CD4-positive, alpha-beta T cell treated with Interleukin-21 for 1 hour (primary cell): ENCODE data around the gene PPP1R3D.
"Not testable (repeated sequence)": the region's sequence is repeated elsewhere in the genome, so short reads cannot be mapped to it uniquely, and the experiment has no call there.

Experiments
- DNase-seq: peaks from one replicate; pipeline ENCODE4 v3.0.0-alpha.2; 2020

The PPP1R3D gene, protein sequence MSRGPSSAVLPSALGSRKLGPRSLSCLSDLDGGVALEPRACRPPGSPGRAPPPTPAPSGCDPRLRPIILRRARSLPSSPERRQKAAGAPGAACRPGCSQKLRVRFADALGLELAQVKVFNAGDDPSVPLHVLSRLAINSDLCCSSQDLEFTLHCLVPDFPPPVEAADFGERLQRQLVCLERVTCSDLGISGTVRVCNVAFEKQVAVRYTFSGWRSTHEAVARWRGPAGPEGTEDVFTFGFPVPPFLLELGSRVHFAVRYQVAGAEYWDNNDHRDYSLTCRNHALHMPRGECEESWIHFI

DNA sequence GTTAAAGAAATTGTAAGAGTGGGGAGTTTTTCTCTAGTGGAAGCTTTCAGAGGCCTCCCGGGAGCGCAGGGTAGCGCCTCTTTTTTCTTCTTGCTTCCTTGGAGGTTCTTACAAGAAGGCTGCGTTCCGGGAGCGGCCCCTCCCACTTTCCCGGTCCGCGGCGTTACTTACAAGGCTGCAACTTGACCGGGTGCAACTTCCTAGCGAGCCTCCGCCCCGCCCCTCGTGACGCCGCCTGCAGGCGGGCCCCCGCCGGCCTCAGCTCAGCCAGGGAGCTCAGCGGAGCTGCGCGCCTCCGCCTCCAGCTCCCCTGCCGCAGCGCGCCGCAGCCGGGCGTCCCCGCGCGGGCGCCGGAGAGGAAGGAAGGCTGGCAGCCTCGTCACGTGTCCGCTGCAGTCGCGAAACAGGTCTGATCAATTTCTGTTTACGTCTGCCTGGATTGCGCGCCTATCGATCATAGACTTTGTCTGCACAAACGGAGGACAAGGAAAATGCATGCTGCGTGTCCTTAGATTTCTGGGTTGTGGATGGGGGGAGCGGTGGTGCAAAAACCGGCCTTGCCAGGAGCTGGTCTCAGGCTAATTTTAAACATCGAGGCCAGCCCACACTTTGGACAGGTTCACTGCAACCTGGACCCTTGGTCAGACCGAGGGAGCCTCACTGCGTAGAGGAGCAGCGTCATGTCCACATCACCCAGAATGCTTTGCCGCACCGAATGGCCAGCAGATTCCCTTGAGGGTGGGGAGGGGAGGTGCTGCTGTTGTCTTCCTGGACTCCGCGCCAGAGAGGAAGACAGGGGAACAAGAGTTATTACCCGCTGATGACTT lies at the start of gene PPP1R3D, which contains the start of gene FAM217B:
Gene PPP1R3D (minus strand): TSS at position 177 of the 827 bp plus-strand sequence. CDS start 374 bp downstream, outside the sequence.
Gene FAM217B (plus strand): TSS at position 261 of the 827 bp plus-strand sequence. CDS start 3,555 bp downstream, outside the sequence.
- peak; percentile 89 for DNase-seq

DNA sequence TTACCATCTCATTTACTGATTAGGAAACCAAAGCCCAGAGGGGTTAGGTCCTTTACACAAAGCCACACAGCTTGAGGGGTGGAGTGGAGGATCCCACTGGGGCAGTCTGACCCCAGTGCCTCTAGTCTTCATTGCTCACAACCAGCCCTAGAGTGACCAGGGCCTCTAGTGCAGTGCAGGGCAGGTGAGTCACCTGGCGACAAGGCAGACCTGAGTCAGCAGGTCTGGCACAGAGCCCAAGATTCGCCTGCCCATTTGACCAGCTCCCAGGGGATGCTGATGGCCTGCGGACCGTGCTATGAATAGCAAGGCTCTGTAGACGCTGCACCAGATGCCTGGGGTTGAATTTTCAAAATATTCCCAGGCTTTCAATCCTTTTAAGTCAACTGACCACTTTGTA lies 48.0 kb upstream of the PPP1R3D start:
- no peak for DNase-seq

DNA sequence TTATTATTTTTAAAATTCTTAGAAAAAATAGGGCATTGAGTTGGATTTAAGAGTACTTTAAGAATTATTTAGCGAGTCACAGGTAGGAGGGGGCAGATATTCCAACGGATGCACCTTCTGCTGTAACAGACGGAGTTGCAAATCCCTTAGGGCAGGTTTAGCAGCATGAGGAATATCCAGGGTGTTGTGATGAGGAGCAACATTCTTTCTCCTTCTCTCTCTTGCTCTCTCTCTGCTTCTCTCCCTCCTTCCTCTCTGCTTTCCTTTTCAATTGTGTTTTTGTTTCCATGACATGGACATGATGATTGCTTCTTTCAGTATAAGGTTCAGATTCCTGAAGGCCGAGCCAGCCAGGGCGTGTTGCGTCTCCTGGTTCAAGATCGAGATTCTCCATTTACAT lies 47.0 kb upstream of the PPP1R3D start:
- no peak for DNase-seq

DNA sequence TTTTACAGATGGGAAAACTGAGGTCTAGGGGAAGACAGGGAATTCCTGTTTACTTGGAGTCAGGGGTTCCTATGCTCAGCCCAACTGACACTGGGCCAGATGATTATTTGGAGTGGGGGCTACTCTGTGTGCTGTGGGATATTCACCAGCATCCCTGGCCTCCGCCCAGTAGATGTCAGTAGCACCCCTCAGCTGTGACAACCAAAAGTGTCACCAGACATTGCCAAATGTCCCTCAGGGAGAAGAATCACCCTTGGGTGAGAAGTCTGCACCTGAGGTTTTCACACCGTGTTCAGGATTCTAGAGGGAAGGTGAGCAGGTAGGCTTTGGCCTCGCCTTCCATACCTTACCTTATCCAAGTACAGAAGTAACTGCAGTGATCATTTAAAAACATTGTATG lies 45.8 kb upstream of the PPP1R3D start:
- DNase-seq: no peak

DNA sequence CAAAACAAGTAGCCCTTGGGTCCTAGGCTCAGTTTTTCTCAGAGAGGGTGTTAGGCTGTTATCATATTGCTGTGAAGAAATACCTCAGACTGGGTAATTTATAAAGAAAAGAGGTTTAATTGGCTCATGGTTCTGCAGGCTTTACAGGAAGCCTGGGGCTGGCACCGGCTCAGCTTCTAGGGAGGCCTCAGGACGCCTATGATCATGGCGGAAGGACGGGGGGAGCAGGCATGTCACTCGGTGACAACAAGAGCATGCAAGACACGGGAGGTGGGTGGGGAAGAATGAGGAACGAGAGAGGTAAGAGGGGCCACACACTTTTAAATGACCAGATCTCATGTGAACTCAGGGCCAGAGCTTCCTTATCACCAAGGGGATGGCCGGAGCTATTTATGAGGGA lies 45.1 kb upstream of the PPP1R3D start:
- no peak for DNase-seq

DNA sequence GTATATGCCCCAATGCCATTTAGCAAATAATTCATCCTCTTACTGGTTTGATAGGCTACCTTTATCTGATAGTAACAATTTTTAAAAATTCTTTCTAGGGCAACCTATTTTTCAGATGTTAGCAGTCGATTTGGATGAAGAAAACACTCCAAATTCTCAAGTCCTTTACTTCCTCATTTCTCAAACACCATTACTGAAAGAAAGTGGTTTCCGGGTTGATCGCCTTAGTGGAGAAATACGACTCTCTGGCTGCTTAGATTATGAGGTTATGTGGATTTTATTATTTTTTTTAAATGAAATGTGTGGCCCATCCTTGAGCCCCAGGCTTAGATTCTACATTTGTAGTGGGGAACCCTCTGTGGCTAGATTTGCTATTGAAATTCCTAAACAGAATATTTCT lies 44.4 kb upstream of the PPP1R3D start:
- no peak for DNase-seq

DNA sequence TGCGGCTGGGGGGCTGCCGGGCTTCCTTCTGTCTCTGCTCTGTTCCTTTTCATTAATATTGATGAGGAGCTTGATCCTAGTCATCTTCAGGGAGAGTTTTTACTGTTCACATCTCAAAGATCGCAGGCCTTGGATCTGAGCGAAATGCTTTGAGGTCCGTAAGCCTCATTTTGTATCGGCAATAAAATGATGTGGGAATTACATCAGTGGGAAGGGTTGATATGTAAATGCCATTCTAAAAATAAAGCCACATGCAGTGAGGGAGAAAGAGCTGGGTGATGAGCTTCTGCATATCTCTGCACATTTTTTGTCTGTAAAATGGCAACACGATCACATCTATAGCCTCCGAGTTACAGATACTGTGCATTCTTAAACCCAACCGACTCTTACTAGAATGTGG lies 43.0 kb upstream of the PPP1R3D start:
- no peak for DNase-seq

DNA sequence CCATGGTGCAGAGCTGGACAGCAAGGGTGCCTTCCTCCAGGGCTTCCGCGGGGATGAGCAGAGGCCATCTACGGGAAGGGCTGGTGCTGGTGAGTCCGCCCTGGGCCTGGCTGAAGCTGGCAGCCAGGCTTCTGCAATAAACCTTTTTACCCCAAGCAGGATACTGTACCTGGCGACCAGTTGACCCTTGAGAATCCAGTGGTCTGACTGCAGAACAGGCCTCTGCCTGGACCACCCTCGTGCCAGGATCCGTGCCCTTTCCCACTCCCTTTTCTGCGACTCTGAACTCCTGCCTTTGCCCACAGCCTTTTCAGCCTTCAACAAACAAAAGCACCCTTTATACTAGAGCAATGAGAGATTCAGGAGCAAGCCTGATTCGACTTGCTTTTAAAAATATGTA lies 37.0 kb upstream of the PPP1R3D start:
- DNase-seq: no peak

DNA sequence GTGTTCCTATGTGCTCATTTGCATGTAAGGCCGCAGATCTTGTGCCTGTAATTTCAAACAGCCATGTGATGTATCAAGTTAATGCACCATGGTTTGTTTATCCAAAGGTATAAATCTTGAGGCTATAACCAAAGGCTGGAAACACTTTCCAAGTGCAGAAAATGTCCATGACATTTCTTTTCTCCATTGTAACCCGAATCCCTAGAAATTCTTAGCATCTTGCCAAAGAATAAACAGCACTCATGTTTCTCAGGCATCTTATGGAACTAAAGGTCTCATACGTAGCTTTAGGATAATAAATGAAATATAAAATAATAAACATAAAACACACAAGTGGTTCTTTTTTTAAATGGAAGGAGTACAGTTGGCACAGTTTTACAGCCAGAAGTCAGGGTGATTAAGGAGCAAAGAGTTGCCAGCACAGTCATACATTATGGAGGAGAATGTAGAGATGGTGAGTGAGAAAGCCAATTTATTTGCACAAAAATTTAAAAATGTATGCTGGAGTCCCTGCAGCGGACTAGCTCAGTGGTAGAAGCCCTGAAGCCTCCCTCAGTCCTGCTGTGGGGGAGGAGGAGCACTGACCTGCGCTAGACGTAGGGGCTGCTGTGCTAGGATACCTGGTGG lies 36.2 kb upstream of the PPP1R3D start:
- DNase-seq: no peak

DNA sequence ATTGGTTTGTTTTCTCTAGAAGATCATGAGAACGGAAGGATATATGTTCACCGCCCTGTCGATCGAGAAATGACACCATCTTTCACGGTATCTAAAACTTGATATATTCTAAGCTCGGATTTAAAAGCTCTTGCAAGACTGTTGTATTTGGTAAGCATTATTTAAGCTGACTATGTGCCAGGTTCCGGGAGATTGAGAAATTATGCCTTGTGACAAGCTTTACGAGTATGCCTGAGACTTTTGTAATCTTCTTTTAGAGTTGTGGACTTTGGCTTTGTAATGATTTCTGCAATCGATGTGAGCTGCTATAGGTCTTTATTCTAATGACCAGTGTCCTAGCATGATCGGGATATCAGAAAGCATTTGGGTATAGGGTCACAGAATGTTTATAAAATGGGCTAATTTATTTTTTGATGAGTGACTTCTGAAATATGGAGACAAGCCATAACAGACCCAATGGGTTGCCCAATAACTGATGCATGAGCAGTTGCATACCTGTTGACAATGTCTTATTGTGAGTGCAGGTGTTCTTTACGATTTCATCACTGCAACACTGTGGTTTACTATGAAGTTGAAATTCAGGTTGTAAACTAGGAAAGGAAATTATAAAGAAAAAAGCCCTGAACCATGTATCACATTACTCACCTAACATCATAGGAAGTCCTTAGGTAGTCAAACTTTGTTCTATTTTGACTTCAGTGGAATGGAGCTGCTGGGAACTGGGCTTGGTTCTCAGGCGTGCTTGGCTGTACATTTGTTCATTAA lies 32.1 kb upstream of the PPP1R3D start:
- no peak for DNase-seq

DNA sequence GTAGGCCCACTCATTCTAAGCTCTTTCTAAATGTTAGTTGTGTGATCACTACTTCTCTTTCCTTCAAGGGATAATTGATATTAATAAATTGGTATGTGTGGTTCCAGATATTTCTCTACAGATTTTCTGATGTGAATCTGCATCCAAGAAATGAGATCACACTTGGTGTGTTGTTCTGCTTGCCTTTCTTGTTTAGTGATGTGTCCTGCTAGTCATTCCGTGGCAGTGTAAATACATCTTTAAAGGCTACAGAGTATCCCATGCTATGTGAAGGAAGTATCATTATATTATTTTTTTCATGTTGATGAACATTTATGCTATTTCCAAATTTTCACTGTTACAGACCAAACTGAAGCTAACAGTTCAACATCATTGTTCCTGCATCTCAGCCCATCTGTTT lies 31.3 kb upstream of the PPP1R3D start:
- no peak for DNase-seq

DNA sequence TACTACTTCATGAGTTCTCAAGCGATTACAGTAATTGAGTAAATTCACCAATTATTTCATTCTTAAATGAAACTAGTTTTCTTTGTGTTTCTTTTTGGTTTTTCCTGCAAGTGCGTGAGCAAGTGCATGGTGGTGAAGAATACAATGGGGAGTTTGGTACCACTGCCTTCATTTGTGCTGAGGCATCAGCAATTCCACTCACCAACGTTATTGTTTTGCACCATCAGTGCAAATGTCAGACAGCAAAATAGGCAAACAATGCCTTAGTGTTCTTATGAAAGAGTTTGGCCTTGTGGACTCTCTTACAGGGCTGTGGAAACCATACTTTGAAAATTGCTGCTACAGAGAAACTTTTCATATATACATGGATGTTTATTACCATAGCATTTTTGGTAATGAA lies 26.3 kb upstream of the PPP1R3D start:
- no peak for DNase-seq

DNA sequence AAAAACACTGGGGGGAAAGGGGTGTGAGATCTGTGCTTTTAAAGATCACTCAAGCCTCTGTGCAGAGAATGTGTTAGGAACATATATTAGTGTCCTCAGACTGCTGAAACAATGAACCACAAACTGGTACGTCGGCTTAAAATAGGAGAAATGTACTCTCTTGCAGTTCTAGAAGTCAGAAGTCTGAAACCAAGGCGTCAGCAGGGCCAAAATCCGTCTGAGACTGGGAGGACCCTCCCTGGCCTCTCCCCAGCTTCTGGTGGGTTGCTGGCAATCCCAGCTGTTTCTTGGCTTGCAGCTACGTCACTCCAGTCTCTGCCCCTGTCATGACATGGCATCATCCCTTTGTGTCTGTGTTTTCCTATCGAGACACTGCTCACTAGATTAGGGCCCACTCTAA lies 22.1 kb upstream of the PPP1R3D start:
- no peak for DNase-seq

DNA sequence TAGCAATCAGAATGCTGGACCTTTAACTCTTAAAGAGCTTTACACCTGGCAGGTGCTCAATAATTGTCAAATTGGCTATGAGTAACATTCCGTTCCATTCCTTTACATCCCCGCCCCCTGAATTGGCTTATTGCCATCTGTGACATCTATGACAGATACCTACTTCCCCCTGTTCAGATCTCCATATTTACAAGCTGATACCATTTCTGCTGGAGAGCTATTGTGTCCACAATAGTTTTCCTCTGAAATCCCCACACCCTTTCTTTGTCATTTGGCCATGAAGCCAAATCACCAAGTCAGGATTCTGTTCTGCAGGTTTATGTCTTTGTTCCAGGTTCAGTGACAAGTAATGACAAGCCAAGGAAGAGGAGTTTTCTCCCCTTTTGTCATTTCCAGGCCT lies 21.3 kb upstream of the PPP1R3D start:
- no peak for DNase-seq

DNA sequence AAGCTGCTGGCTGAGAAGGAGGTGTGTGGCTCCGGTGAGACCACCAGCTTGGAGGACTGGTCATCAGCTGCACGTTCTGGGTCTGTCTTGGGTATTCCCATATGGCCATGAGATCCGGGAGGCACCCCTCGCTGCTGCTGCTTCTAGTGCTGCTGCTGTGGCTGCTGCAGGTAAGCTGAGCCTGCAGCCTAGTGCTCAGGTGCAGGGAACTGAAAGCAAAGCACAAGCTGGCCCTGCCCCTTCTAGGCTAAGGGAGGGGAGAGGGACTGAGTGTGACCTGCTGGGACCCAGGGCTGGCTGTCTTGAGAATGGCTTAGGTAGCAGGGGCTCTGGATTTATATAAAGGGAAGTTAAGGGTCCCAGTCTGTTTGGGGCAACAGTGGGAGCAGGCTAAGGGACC lies 18.5 kb upstream of the PPP1R3D start:
- no peak for DNase-seq

DNA sequence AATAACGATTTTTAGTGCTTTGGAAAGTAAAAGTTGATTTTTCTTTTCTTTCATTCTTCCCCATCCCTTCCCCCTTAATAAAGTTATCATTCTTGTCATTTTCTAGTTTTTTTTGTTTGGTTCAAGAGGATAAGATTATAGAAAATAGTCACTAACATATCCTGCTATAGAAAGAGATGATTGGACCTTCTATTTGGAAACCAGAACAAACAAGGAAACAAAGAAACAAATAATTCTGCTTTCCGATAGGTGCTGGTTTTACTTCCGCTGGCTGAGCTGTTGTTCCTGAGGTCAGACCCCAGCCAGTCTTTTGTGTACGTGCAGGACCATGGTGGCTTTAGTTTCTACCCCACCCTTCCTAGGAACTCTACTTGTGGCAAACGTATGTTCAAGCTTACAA lies 18.0 kb upstream of the PPP1R3D start, which contains the start of gene CDH26:
Gene CDH26 (plus strand): TSS at position 301 of the 400 bp plus-strand sequence. CDS start 304 bp downstream, outside the sequence.
- DNase-seq: no peak

DNA sequence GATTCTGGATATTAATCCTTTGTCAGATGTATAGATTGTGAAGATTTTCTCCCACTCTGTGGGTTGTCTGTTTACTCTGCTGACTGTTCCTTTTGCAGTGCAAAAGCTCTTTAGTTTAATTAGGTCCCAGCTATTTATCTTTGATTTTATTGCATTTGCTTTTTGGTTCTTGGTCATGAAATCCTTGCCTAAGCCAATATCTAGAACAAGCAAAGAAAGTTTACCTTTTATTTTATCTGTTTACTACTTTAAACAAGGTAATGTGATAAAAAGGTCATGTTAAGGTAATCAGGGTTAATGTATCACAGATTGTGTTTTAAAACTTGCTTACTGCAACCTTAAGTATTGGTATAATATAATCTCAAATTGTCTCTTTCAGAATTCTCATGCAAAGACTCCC lies 17.5 kb upstream of the PPP1R3D start:
- DNase-seq: not testable (repeated sequence)

DNA sequence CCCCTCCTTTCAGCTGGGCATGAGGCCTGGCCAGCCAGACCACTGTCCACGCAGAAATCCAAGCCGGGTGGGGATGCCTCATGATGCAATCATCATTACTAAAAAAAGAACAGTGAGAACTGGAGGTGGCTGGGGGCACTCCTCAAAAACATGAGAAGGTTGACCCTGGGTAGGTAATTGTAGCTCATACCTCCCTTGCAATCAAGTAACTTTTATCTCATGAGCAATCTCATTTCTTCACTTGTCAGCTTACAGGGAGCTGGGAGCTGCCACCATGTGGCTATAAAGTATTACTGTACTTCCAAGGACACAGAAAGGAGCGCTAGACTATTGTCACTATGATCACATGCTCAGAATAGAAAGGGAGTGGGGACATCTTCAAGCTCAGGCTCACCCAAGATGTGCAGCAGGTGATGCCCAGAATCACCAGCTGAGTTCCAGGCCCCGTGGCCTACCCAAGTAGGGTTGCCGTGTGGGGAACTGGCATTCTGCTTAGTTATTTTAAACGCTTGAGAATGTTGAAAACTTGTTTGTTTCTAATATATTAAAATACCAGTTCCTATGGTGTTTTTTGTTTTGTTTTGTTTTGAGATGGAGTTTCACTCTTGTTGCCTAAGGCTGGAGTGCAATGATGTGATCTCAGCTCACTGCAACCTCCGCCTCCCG lies 15.2 kb upstream of the PPP1R3D start:
- no peak for DNase-seq

DNA sequence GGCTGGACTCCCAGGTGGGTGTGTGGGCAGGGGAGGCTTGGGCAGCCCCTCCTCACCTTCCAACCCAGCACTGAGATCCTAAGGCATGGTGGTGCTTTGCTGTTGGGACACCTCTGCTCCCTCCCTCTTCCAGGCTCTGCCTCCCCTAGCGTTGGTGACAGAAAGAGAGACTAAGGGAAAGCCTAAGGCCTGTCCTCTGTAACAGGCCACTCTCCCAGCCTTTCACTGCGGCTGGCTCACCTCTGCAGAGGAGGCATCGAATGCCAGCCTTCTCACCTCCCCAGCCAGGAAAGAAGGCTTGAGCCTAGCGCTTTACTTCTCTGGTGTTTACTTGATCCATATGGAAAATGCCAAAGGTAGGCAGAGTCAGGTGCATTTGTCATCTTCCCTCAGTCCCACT lies 14.6 kb upstream of the PPP1R3D start:
- no peak for DNase-seq

DNA sequence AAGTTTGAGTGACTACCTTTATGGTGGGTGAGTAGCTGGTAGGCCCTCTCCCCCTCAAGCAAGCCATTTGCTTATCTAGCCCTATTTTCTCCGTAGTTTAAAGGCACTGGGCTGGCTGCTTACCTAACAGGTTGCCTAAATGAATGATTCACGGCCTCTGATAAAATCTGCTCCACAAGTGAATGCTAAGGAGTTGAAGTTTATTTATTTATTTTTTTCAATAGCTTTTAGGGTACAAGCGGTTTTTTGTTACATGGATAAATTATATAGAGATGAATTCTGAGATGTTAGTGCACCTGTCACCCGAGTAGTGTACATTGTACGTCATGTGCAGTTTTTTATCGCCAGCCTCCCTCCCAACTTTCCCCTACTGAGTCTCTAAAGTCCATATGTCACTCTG lies 9.8 kb upstream of the PPP1R3D start:
- no peak for DNase-seq

DNA sequence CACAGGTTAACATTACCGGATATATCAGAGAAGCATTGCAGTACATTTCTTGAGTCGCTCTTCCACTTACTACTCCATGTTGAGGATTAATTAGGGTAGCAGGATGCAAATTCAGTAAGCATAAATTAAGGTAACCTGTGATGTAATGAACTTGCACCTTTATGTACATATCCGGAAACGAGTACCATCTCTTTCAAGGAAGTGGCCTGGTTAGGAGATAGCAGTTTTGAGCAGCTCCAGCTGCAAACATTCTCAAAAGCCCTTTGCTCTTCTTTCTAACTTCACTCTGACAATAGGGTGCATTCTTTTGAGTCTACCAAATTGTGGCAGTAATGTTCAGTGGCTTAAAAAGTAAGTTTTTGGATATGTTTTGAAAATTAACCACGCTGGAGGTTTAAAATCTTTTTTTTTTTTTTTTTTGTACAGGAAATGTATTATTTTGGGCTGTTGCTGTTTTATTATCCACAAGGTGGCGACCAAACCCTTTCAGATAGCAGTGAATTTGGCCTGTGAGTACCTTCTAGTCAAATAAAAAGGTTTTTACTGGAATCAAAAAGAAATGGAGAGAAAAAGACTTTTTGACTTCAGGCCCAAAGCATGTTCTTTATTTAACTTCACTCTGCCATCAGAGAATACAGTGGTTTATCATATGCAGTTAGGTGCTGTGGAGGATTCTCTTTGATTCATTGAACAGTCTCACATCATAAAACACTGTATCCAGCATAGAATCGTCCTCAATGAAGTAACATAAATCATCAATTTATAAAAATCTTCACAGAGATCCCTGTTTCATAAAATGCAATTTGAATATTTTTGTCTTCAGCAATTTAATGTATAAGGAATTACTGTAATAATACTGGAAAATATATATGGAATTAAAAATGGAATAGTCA lies 9.0 kb upstream of the PPP1R3D start:
- peak; percentile 75 for DNase-seq
